AG08395 (cell line): Measurements from ENCODE around the gene CDH4.

ENCODE experiments used
- DNase-seq: peaks from one replicate; pipeline ENCODE4 v3.0.0; 2012; ENCODE audit warnings: mixed read lengths, low spot score

Gene CDH4

DNA sequence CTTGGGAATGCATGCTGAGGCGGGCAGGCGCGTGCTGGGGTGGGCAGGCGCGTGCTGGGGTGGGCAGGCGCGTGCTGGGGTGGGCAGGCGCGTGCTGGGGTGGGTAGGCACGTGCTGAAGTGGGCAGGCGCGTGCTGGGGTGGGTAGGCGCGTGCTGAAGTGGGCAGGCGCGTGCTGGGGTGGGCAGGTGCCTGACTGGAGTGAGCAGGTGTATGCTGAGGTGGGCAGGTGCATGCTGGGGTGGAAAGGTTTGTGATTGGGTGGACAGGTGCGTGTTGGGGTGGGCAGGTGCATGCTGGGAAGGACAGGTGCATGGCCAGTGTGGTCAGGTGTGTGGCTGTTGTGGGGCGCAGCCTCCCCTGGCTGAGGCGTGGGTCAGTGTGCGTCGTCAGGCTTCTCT lies 404.1 kb downstream of the CDH4 start:
- no peak for DNase-seq

DNA sequence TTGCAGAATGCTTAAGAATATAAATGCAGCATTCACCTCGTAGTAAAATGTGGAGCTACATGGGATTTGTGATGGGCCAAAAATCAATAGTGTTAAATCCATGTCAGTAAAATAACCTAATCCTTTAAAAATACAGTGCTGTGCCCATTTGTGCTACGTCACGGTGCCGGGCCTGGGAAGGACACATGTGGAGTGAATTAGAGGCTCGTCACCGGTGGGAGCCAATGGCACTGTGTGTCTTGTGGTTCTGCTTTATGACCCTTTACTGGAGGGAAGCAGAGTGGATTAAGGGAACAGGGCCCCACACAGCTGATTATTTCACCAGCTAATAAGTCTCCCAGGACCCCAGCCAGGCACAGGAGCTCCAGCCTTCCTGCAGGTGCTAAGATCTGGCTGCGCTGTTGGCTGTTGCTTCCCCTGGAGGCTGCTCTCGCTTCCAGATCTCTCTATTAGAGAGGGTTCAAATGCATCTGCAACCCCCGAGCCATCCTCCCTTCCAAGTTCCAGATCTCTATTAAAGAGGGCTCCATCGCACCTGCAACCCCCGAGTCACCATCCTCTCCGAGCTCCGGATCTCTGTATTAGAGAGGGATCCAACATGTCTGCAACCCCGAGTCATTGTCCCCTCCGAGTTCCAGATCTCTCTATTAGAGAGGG lies 405.8 kb downstream of the CDH4 start:
- DNase-seq = peak; percentile 13

DNA sequence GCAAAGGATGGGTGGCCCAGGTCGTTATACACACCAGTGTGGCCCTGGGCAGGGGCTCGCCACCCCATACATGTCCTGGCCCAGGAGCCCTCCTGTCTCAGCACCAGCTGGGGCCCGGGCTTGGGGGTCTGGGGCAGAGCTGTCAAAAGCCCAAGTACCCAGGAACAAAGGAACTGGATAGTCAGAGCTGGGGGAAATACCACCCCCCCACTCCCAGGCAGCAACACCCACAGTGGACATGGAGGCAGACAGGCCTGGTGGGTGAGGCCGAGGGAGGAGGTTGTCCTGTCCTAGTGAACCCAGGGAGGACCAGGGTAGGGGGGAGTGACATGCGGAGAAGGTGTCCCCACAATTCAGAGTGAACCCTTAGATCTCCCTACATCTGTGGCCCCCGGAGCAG lies 406.5 kb downstream of the CDH4 start:
- DNase-seq = no peak

DNA sequence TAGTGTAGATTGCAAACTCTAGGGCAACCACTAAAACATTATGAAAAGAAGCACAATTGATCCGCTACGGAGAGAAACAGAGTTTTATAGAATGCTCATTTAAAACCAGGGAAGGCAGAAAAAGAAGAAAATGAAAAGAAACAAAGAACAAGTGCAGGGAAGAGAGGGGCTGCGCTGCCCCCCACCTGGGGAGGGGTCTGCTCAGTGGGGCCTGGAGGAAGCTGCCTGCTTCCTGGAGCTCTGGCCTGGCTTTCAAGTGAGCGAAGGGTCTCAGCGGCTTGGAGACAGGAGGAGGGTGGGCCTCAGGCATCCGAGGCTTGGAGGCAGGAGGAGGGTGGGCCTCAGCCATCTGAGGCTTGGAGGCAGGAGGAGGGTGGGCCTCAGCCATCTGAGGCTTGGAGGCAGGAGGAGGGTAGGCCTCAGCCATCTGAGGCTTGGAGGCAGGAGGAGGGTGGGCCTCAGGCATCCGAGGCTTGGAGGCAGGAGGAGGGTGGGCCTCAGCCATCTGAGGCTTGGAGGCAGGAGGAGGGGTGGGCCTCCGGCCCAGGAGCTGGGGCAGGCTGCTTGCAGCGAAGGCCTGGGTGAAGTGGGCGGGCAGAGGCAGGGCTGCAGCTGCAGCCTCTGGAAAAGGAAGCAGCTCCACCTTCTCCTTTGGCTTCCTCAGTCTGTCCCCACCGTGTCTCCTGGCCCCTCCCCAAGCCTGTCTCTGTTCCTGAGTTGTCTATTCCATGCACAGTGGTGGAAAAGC lies 407.4 kb downstream of the CDH4 start:
- no peak for DNase-seq

DNA sequence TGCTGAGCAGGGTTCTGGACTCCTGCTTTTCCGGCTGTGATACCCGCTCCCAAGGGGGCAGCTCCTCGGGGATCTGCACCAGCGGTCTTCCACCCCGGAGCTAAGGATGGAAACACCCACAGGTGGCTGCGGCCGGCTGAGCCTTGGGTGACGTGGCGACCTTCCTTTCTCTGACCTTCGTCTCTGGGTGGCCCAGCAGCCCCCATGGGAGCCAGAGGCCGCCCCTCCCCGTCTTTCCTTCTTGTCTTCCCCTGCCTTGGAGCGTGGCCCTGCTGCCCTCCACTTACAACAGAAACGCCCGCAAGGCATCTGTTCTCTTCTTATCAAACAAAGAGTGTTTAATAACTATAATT lies 407.9 kb downstream of the CDH4 start:
- no peak for DNase-seq

DNA sequence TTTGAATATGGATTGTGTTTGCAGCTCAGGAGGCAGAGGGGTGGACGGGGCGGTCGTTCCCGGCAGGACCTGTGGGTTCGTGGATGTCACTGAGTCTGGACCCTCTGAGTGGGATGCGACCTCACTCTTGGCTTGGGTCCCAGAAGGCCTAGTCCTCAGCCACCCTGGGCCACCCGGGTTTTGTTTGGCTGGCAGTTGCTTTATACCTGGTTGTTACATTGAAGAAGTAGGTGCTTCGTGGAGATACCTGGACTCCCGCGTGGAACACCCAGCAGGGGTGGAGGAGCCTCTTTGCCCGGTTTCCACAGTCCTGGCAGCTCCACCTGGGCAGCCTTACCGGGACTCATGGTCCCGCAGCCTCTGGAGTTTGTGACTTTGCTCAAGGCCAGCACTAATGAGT lies 408.5 kb downstream of the CDH4 start:
- no peak for DNase-seq

DNA sequence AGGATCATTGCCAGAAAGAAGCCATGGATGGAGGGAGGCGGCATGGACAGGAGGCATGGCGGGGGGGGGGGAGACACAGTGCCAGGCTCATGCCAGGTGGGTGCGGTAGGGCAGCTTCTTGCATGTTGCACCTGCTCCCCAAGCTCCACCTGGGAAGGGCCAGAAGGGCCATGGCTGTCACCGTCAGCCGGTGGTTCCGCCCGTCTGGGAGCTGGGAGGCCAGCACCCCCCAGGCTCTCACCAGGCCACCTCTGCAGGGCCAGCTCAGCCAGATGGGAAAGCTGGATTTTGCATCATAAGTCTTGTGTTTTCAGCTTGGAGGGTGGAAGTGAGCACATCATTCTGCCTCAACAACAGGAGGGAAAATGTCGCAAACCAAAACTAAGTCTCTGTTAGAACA lies 409.0 kb downstream of the CDH4 start:
- no peak for DNase-seq

DNA sequence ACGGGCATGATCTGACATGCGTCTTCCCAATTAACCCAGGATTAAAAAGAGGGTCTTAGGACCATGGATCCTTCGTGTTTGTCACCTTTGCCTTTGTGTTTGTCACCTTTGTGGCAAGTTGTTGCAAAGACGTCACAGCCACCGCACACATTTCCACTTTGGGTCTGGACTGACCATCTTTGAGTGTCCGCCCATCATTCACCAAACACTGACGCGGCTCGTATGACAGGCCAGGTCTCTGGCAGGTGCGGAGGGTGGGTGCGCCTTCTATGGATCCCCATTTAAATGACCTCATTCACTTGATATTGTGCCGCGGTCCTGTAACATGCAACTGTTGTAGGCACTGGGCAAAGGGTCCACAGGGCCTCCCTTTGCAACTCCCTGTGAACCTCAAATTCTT lies 409.5 kb downstream of the CDH4 start:
- DNase-seq = no peak

DNA sequence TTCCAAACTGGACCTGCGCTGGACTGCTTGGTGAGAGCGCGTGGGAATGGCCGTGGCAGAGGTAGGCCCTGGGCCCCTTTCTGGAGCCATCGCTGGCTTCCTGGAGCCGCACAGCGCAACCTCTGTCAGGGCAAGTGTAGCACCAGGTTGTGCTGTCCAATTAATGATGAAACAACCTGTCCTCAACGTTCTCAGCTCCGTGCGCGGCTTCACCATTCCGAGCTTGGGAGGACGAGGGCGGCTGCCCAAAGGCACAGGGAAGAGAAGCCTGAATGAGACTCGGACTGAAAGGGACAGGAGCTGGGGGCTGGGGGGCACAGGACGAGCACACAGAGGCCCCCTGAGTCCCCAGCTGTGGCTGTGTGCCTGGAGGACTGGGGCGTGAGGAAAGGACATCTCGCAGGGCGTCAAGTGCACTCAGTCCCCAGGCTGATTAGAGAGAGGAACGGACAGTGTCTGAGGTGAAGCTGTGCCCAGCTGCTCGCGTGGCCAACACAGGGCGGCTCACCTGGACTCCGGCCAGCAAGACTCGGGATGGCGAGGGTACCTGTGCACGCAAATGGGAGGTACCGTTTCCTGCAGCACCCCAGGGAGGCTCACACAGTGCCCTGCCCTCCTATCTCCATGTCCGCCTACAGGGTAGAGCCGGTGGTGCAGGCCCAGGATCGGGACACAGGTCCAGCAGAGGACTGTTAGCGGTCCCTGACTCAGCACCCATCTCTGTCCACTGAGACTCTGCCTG lies 410.3 kb downstream of the CDH4 start:
- DNase-seq = no peak

DNA sequence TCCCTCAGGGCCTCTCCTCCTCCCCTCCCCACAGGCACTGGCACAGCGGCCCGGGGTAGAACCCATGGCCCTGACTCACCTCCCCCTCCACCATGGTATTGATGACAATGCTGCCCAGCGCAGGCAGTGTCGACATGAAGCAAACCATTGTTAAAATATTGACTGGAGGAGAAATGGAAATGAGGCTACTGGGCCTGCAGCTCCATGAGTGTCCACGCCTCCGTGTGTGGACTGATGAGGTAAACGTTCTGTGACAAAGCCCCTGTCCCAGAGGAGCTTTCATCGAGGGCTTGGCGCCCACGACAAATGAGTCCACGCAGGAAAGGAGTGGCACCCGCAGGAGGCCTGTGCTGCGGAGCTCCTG lies 410.9 kb downstream of the CDH4 start:
- DNase-seq = no peak

DNA sequence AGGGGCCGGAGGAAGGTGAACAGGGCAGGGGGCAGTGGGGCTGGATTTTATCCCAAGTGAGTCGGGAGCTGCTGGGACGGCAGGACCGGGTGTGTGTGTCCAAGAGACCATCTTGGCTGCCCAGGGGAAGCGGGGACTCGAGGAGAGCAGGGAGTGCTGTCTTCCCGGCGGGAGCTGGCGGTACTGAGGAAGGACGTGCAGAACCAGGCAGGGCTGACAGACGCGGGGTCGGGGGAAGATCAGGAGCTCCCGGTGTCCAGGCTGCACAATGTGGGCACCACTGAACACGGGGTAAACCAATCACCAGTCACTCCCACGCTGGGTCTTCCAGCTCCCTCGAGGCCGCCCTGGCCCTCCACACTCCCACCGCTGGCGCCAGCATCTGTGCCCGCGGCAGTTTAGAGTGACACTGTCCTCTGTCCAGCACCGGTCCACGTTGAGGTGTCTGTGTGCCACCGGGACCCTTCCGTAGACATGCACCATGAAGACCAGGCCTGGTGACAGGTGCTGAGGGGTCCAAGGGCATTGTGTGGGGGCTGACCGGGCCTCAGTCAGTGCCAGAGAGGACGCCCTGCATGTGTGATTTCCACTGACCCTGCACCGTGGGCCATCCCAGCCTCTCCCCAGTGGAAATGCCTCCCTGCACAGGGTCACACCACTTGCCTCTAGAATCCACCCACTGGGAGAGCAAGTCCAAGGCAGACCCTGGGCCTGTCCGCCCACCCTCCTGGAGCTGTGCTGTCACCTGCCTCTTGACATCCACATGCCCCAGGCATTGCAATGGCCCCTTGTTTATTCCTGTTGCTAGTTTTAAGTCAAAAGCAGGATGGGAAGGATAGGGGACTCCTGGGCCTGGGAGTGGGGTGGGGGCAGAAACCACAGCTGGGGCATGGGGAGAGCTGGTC lies 411.7 kb downstream of the CDH4 start:
- DNase-seq = no peak

DNA sequence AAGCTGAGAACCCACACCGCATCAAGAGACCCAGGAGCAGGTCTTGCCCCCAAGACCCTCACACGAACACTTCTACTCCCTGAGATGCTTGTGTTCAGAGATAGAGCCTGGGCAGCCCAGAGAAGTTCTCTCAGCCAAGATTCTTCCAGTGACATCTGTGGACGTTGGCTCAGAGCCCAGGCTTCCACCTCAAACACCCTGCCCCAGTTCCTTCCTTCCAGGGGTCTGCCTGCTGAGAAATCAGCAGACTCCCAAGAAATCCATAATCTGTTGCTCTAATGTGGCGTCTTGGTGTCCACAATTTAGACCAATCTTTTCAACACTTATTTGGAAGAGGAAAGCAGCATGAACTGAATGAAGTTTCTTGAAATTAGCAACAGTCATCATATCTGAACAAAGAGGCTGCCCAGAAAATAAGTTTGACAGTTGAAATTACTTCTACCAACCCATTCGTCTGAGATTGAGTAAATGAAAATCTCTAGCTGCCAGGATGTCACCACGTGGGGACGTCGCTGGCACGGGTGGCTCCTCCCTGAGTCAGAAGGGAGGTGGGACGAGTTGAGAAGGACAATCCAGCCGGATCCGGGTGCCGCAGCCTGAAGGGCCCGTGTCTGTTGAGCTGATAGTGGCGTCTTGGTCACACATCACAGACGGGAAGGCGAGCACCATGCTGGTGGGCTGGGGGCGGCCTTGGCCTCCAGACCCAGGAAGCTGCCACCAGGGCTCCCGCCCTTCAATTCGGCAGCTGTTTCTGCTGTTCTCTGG lies 412.7 kb downstream of the CDH4 start:
- peak; percentile 39 for DNase-seq

DNA sequence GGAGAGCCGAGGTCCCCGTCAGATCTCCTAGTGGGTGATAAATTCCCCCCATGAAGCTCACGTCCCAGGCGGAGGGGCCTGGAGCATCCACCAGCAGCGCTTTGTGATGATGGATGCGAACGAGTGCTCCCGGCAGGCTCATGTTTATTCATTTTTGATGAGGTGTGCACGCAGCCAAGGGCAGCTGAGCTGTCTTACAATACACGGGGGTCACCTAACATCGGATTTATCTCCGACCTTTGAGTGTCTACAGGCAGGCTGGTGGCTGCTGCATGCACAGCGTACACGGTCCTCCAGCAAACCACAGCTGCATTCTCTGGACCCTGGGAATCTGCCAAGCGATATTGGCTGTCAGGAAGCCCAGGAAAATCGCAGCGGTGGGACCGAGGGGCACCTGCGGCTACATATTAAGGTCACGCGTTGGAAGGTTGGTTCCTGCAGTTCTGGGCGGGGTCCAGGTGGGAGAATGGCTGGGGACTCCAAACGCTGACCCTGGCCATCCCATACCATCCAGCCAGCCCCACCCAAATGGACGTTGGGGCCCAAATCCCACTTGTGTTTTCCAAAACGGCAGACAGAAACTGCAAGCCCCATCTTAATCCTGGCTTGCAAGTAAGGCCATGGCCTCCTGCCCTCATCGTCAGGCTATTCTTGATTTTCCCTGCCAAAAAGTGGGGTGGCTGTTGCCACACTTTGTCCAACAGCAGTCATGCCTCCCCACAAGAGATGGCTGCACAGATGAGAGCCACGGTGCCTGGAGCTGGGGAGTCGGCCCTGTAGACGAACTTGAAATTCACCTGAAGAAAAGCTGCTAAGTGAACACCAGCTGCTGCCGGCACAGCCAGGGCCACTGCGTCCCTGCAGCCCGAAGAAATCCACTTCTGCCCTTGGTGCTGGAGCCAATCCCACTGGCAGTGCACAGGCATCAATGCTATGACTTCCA lies 413.7 kb downstream of the CDH4 start:
- no peak for DNase-seq

DNA sequence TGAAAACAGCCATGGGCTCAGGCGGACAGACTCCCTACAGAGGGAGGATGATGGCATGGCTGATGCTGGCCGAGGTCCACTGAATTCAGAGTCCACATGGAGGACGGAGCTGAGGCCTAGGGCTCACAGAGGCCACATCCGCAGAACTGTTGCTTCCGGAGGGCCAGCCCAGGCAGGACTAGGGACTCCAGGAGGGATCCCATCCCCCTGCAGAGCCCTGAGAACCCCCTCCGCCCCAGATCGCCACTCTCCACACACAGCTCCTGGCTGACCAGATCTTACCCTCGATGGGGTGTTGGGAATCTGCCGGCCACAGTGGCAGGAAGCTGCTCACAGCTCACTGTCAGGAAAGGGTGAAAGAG lies 414.4 kb downstream of the CDH4 start:
- DNase-seq = no peak

DNA sequence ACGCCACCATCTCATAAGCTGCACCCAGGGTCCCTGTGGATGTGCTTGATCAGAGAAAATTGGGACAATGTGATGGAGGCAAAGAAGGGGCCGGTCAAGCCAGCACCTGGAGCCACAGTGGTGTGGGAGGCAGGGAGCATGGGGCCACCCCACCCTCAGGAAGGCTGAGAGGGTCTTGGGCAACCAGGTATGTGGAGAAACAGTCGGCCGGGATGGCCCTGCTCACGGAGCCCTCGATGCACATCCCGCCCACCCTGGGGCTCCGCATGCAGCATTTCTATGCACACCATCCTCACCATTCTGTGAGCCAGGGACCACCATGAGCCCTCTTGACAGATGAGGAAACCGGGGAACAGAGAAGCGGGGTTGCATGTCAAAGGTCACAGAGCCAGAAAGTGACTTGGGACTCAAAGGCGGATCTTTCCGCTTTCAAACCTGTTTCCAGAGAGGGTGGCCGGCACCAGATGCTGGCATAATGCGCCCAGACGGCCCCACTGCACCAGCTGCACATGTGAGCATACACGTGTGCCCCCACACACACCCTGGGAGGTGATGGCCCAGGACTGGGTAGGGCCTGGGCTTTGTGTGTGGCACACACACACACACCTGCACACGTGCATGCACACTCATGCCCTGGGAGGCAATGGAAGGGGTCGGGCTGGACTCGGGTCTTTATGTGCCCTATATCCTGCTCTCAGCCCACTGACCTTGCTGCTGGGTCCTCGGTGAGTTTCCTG lies 415.2 kb downstream of the CDH4 start:
- no peak for DNase-seq

DNA sequence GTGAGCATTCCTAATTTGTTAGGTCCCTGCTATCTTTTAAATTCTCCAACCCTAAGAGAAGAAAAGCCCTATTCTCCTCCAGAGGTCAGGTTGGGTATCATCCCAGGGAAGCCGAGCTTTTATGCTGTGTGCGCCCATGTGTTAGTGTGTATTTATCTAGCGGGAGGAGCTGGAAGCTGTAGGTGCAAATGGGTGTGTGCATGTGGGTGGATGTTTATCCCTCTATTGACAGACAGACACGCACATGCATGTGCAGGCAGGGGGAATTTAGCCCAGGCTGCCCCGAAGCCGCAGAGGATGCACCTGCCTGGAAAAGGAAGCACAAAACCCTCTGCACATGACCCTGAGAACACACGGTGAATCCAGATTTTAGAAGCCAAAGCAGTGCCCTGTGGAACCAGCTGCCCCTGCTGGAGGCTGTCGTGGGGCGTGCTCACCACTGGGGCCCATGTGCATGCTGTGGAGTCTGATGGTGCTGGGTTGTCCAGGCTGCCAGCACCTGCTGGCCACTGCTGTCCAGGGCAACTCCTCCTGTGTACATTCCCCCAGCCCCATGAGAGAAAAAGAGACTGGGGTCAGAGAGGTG lies 416.1 kb downstream of the CDH4 start:
- DNase-seq = no peak

DNA sequence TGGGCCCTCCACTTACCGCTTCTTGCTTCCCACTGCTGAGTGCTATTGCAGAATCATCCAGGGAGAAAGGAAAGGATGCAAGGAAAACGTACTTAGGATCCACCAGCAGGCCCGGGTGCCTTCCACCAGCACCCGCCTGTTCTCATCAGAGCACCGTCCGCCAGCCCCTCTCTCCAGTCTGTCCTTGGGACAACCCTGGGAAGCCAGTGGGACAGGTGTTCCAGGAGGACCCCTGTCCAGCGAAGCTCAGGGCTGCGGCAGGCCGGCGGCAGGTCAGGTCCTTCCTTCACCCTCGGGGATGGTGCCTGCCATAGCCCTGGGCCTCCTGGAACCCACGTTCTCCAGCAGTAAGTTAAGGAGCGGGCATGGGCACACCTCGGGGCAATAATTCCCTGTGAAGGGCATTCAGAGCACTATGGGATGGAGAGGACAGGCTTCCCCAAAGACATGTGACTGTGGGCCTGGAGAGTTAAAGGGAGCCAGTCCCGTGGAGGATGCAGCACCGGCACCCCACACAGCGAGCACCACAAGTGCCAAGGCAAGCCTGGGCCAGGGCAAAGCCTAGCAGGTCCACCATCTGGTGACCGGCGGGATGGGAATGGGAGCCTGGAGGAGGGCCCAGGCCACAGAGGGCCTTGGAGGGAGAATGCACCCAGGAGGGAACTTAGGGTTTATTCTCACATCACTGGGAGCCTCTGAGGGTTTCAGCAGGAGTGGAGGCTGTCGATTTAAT lies 416.9 kb downstream of the CDH4 start:
- no peak for DNase-seq

DNA sequence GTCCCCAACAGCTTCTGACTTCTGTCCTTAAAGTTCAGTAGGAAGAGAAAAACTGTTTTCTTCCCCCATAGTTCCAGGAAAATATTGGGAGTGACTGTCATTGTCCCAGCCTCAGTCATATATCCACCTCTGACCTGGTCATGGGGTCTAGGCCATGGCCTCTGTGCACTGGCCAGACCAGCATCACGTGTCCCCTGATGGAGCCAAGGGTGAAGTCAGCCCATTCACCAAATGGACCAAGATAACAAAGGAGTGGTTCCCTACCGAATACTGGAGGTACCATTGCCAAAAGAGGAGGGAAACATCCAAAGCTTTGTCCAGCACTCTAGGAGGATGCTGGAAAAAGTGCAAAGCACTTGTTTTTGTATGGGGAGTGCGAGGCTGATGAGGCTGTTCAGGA lies 418.2 kb downstream of the CDH4 start:
- no peak for DNase-seq

DNA sequence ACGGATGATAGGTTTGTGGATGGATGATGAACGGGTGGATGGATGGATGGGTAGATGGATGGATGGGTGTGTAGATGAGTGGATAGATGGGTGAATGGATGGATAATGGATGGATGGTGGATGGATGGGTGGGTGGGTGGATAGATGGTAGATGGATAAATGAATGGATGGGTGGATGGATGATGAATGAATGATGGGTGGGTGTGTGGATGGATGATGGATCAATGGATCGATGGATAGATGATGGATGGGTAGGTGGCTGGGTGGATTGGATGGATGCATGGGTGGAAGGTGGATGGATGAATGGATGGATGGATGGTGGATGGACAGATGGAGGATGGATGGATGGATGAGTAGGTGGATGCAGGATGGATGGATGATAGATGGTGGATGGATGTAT lies 419.5 kb downstream of the CDH4 start:
- DNase-seq = no peak
